Right atrium auricular region (tissue), 2 donors: ENCODE data around the gene SCFD2. TPM values are rescaled to one million over a fixed set of nuclear protein-coding genes. Genes with fewer than 3 reads are reported as not detected.
"Not testable (repeated sequence)": the region's sequence is repeated elsewhere in the genome, so short reads cannot be mapped to it uniquely, and the experiment has no call there.

Experiments used
- DNase-seq: peaks from one replicate; pipeline ENCODE4 v3.0.0-alpha.2; 2019; ENCODE audit warnings: low spot score
- H3K27ac ChIP-seq, 2 donors: fragments of 200-600 bp; sonication (generic); 1 replicate in 1 of 2; 2 replicates in 1 of 2; pipeline ENCODE4 v1.5.1; 2016 to 2019
- H3K27me3 ChIP-seq, 2 donors: fragments of 200-600 bp; sonication (generic); one replicate each; pipeline versions ENCODE4 v1.5.1 to v1.6.0; 2017 to 2019
- H3K36me3 ChIP-seq: fragments of 200-600 bp; sonication (generic); one replicate; pipeline ENCODE4 v1.5.1; 2016
- H3K4me1 ChIP-seq, 2 donors: fragments of 200-600 bp; sonication (generic); one replicate each; pipeline versions ENCODE4 v1.5.1 to v1.6.0; 2017 to 2019
- H3K4me3 ChIP-seq, 2 donors: fragments of 200-600 bp; sonication (generic); 1 replicate in 1 of 2; 2 replicates in 1 of 2; pipeline ENCODE4 v1.5.1; 2017 to 2019; ENCODE audit warnings: mild to moderate bottlenecking in 1 of 2, moderate library complexity in 1 of 2
- H3K9me3 ChIP-seq, 2 donors: fragments of 200-600 bp; sonication (generic); one replicate each; pipeline ENCODE4 v1.5.1; 2019
- total RNA-seq, 2 donors: library from RNA; depleted of rRNA; stranded (reverse); fragments of >200 nt; gene quantifications; one replicate each; pipeline ENCODE4 v1.1.0, GENCODE V29; 2016
- TF ChIP-seq, protein P1 (sequence below), 2 donors: fragments of 200-600 bp; sonication (generic); IDR thresholded peaks; one replicate each; pipeline ENCODE4 v1.5.1; 2019; ENCODE audit warnings: antibody characterized with exemption in 2 of 2

The SCFD2 gene
- total RNA-seq, 2 donors from 2014 or later, result 8.1 to 9.4 TPM

- no peaks in the 10 kb centered on the region for H3K9me3 ChIP-seq
- no peaks in the 10 kb centered on the region for H3K36me3 ChIP-seq
- H3K4me3 ChIP-seq, result no peak overlapping the region
- DNase-seq, result no peak
- no peak overlapping the region for H3K27ac ChIP-seq
- TF ChIP-seq, protein P1, sequence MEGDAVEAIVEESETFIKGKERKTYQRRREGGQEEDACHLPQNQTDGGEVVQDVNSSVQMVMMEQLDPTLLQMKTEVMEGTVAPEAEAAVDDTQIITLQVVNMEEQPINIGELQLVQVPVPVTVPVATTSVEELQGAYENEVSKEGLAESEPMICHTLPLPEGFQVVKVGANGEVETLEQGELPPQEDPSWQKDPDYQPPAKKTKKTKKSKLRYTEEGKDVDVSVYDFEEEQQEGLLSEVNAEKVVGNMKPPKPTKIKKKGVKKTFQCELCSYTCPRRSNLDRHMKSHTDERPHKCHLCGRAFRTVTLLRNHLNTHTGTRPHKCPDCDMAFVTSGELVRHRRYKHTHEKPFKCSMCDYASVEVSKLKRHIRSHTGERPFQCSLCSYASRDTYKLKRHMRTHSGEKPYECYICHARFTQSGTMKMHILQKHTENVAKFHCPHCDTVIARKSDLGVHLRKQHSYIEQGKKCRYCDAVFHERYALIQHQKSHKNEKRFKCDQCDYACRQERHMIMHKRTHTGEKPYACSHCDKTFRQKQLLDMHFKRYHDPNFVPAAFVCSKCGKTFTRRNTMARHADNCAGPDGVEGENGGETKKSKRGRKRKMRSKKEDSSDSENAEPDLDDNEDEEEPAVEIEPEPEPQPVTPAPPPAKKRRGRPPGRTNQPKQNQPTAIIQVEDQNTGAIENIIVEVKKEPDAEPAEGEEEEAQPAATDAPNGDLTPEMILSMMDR (IDR thresholded peaks at IDR 0.05), result no peak
- H3K4me1 ChIP-seq, result no peaks in the 10 kb centered on the region
- H3K27me3 ChIP-seq, result no peaks in the 10 kb centered on the region
These were observed 85.0 kb downstream of the SCFD2 start for GRCh38 chr4:53280846-53281245.

- Histone ChIP-seq H3K27ac (no peak overlapping the region), H3K9me3 (no peaks in the 10 kb centered on the region), H3K4me1 (no peaks in the 10 kb centered on the region), H3K27me3 (no peaks in the 10 kb centered on the region), H3K4me3 (no peak overlapping the region), H3K36me3 (no peaks in the 10 kb centered on the region)
- TF ChIP-seq, protein P1 (IDR thresholded peaks at IDR 0.05), result no peak
- no peak for DNase-seq
These were observed 91.1 kb downstream of the SCFD2 start for GRCh38 chr4:53274609-53275268.

DNA sequence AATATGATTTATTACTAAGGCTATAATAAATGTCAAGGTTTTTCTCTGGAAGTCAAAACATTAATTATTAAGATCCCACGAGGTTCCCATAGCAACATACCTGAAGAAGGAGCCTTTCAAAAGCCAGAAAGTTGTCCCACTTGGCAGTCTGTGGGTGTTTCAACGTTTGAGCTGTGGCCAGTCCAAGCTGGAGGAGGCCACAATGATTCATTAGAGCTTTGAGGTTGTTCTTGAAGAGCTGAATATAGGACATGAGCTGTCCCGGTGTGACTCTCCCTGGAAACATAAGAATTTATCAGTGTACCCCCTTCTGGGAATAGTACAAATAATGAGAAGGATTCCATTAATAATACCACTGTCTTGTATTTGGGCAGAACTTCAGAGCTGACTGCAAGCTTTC lies 92.1 kb downstream of the SCFD2 start:
- TF ChIP-seq, protein P1 (IDR thresholded peaks at IDR 0.05), result no peak
- H3K27me3 ChIP-seq, result no peaks in the 10 kb centered on the region
- DNase-seq, result no peak

DNA sequence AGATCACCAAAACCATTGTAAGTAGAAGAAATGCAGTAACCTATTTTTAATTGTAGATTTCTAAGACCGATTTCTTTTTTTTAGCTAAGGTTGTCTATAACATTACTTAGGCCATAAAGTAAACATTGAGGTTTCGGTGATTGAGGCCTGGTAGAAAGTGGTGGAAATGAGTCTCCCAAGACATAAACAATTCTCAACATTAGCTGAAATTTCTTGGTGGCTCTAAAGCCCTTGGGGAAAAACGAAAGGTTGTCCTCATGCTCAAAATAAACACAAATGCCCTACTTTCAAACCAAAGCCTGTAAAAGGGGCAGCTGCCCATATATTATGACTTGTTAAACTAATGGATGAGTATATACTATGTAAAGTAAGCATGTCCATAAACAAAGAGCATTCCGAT lies 98.8 kb downstream of the SCFD2 start:
- Histone ChIP-seq H3K9me3 (no peaks in the 10 kb centered on the region), H3K27ac (no peak overlapping the region), H3K4me3 (no peak overlapping the region), H3K36me3 (no peaks in the 10 kb centered on the region), H3K4me1 (no peaks in the 10 kb centered on the region), H3K27me3 (no peaks in the 10 kb centered on the region)
- TF ChIP-seq, protein P1 (IDR thresholded peaks at IDR 0.05), result no peak
- no peak for DNase-seq

More for the DNA sequence above, 92.1 kb downstream of the SCFD2 start:
- Histone ChIP-seq H3K36me3 (no peaks in the 10 kb centered on the region), H3K4me1 (no peaks in the 10 kb centered on the region), H3K4me3 (no peak overlapping the region), H3K27ac (no peak overlapping the region), H3K9me3 (no peaks in the 10 kb centered on the region)

DNA sequence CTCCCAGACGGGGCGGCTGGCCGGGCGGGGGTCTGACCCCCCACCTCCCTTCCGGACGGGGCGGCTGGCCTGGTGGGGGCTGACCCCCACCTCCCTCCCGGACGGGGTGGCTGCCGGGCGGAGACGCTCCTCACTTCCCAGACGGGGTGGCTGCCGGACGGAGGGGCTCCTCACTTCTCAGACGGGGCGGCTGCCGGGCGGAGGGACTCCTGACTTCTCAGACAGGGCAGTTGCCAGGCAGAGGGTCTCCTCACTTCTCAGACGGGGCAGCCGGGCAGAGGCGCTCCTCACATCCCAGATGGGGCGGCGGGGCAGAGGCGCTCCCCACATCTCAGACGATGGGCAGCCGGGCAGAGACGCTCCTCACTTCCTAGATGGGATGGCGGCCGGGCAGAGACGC lies 109.9 kb downstream of the SCFD2 start:
- DNase-seq, H3K27ac ChIP-seq, H3K36me3 ChIP-seq, H3K27me3 ChIP-seq, H3K4me1 ChIP-seq, H3K9me3 ChIP-seq, H3K4me3 ChIP-seq: not testable (repeated sequence)

DNA sequence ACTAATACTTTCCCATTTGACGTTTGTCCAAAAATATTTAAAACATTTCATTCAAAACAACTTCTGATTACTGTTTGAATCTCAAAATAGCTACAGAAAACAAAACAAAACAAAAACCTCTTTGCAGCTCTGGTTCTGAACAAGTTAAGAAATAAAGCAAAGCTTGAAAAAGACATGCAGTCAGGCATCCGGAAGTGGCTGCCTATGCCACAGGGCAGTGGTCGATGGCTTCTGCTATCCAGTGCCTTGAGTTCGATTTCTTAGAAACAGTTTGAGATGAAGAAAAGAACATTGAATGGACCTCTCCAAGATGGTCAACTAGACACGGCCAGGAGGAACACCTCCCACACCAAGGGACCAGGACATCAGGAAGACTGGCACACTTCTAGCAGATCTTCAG lies 125.3 kb downstream of the SCFD2 start:
- Histone ChIP-seq H3K9me3 (peaks cover 0 to 1% of the 10 kb centered on the region in 2 donors), H3K27ac (no peak overlapping the region), H3K4me3 (no peak overlapping the region), H3K27me3 (no peaks in the 10 kb centered on the region), H3K4me1 (no peaks in the 10 kb centered on the region), H3K36me3 (no peaks in the 10 kb centered on the region)
- TF ChIP-seq, protein P1 (IDR thresholded peaks at IDR 0.05), result no peak
- no peak for DNase-seq

DNA sequence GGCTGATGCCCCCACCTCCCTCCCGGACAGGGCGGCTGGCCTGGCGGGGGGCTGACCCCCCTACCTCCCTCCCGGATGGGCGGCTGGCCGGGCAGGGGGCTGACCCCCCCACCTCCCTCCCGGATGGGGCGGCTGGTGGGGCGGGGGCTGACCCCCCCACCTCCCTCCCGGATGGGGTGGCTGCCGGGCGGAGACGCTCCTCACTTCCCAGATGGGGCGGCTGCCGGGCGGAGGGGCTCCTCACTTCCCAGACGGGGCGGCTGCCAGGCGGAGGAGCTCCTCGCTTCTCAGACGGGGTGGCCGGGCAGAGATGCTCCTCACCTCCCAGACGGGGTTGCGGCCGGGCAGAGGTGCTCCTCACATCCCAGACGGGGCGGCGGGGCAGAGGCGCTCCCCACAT lies 127.5 kb downstream of the SCFD2 start:
- H3K27me3 ChIP-seq, H3K4me1 ChIP-seq, H3K4me3 ChIP-seq, H3K9me3 ChIP-seq, H3K27ac ChIP-seq, H3K36me3 ChIP-seq, DNase-seq: not testable (repeated sequence)

DNA sequence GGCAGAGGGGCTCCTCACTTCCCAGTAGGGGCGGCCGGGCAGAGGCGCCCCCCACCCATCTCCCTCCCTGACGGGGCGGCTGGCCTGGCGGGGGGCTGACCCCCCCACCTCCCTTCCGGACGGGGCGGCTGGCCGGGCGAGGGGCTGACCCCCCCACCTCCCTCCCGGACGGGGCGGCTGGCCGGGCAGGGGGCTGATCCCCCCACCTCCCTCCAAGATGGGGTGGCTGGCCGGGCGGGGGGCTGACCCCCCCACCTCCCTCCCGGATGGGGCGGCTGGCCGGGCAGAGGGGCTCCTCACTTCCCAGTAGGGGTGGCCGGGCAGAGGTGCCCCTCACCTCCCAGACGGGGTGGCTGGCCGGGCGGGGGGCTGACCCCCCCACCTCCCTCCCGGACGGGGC lies 128.1 kb downstream of the SCFD2 start:
- not testable (repeated sequence) for H3K27ac ChIP-seq, H3K36me3 ChIP-seq, DNase-seq, H3K4me1 ChIP-seq, H3K4me3 ChIP-seq, H3K9me3 ChIP-seq, H3K27me3 ChIP-seq

GRCh38 chr4:53236624-53237023 lies 129.2 kb downstream of the SCFD2 start:
- H3K27me3 ChIP-seq, H3K36me3 ChIP-seq, H3K4me1 ChIP-seq, DNase-seq, H3K9me3 ChIP-seq, H3K4me3 ChIP-seq, H3K27ac ChIP-seq: not testable (repeated sequence)
